NCI-H524 (cell line): ENCODE results near the gene THEMIS.
"Not testable (repeated sequence)": the region's sequence is repeated elsewhere in the genome, so short reads cannot be mapped to it uniquely, and the experiment has no call there.

Experiments
- DNase-seq, 2 experiments: peaks; one replicate each; lab custom pipeline; 2025; lab: John Stamatoyannopoulos, UW

The THEMIS gene

DNA sequence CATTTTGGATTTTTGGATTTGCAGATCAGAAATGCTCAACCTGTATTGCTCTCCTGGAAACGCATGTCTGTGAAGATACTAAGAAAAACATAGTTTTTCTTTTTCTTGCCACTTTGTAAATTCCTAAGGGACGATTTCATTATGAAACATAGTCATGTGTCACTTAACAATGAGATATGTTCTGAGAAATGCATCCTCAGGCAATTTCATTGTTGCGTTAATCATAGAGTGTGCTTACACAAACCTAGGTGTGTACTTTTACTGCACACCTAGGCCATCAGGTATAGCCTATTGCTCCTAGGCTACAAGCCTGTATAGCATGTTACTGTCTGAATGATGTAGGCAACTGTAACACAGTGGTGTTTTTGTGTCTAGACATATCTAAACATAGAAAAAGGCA is 13.4 kb upstream of the THEMIS start:
- DNase-seq = no peak

DNA sequence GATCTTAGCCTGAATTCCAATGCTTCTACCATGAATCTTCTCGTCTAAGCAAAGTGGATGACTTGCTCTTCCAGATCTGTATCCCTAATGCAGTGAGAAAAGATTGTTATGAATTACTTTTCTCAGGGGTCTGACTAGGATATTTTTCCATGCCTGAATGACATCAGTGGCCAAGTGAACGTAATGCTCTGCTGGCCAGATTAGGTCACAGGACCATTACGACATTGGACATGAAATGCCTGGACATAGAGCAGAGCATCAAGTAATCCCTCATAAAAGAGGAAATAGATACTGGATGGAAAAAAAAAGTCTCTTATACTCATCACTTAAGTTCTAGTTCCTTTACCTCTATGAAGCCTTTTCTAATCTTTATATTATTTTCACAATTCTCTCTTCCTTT is 12.1 kb upstream of the THEMIS start:
- DNase-seq = no peak

DNA sequence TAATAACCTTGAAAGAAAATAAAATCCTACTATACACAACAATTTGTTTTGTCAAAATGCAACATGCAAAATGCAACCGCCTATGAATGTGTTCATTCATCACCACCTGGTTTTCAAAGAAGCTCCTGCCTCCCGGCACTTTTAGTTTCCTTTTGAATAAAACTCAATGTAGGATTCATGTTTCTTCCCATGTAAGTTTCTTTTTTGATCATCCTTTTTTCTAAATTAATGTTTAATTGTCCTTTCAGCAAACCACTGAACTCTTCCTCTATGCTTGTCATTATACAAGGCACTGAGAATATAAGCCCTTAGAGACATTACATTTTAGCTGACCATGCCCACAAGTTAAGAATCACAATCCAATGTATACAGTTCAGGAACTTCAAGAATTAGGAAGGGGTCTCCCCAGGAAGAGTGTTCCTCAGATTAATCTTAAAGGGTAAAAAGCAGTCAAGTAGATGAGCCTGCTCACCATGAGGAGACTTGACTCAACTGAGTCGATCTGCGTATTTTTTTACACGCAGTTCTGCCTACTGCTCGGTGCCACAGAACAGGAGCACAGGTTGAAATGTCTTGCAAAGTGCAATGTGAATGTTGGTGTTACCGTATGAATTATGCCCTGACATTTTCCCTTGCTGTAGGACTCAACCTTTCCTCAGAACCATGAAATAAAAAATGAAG is 7.2 kb upstream of the THEMIS start:
- DNase-seq = no peak

- DNase-seq = no peak
Observed at GRCh38 chr6:127904160-127904559, 3.3 kb upstream of the THEMIS start.

- peak; percentile 90 to 98 for DNase-seq
Observed at GRCh38 chr6:127902933-127903332, 2.1 kb upstream of the THEMIS start.

DNA sequence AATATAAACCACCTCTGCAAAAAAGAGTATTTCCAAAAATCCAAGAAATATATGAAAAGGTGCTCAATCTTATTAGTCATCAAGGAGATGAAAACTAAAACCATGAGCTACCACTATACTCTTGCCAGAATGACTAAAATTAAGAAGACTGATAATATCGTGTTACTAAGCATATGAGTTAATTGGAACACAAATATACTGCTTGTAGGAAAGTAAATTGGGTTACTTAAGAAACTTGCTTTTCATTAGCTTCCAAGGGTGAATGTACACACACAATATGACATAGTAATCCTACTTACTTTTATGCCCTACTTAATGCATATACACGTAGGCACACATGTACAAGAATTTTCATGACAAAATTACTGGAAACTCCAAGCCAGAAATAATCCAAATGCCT is 3.4 kb downstream of the THEMIS start:
- peak in 1 of 2 experiments; percentile 50 for DNase-seq

- DNase-seq = no peak
Observed at GRCh38 chr6:127894051-127894450, 6.8 kb downstream of the THEMIS start.

GRCh38 chr6:127893541-127893940 is 7.3 kb downstream of the THEMIS start:
- DNase-seq = no peak

DNA sequence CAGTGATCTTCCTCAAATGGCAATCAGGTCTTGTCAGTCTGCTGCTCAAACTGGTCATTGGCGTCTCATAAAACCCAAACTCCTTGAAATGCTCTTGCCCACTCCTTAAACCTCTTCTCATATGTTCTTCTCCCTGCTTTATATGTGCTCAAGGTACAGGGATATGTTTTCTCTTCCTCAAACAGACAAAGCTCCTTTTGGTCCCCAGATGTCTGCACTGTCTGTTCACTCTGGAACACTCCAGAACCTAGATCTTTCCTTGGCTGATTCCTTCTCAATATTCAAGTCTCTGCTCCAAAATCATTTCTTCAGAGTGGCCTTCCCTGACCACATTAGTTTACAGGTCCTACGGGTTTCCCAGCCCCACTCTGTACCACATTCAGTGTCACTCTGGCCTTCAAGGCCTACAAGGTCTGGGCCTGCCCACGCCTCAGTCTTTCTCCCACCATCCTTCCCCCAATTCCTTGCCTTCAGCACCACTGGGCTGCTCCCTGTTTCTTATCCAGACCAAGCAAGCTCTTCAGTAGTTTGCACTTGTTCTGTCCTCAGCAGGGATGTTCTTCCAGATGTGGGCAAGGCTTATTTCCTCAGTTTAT is 9.0 kb downstream of the THEMIS start:
- no peak for DNase-seq

DNA sequence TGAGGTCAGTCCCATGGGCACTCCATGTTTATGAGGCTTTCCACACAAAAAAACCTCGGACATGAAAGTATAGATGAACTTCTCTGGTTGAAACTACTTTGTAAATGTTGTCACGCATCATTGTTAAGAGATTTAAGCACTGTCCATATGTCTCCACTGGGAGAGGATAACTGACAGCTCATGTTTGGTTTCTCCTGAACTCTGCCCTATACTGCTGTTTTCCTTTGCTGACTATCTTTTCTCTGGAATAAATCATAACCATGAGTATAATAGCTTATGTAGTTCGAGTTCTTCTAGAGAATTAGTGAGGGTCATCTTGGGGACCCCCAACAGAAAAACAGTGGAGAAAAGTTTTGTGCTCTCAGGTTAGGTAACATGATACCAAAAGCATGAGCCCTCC is 14.3 kb downstream of the THEMIS start:
- peak in 1 of 2 experiments; percentile 24 for DNase-seq

GRCh38 chr6:127884134-127884533 is 16.7 kb downstream of the THEMIS start:
- no peak for DNase-seq

GRCh38 chr6:127881949-127882348 is 18.9 kb downstream of the THEMIS start:
- not testable (repeated sequence) for DNase-seq

GRCh38 chr6:127880429-127880828 is 20.4 kb downstream of the THEMIS start:
- no peak for DNase-seq

- DNase-seq = peak; percentile 73 to 79
Observed at GRCh38 chr6:127879685-127880084, 21.2 kb downstream of the THEMIS start.

DNA sequence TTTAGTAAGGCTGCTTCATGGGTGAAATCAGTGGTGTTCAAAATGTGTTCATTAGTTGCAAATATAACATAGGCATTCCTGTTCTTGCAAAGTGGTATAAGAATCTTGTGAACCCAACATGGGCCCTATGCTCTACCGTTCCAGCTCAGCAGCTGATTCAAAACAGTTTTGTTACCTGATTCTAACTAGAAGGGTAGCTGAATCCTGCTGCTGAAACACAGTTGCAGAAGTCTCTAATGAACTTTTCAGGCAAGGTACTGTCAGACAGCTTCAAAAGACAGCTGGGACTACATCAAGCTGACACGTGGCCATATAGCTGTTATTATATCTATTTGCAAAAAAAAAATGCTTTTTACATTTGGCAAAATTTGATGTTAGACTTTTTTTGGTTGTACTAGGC is 22.7 kb downstream of the THEMIS start:
- DNase-seq = no peak

DNA sequence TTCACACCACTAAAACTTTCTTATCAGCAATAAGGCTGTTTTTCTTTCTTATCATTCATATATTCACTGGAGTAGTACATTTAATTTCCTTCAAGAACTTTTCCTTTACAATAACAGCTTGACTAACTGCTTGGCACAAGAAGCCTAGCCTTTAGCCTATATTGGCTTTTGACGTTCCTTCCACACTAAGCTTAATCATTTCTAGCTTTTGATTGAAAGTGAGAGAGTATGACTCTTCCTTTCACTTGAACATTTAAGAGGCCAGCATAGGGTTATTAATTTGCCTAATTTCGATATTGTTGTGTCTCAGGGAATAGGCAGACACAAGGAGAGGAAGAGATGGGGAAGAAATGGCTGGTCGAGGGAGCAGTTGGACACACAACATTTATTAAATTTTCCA is 23.6 kb downstream of the THEMIS start:
- no peak for DNase-seq

- no peak for DNase-seq
Observed at GRCh38 chr6:127869772-127870404, 31.0 kb downstream of the THEMIS start.

- DNase-seq = no peak
Observed at GRCh38 chr6:127869183-127869582, 31.7 kb downstream of the THEMIS start.

DNA sequence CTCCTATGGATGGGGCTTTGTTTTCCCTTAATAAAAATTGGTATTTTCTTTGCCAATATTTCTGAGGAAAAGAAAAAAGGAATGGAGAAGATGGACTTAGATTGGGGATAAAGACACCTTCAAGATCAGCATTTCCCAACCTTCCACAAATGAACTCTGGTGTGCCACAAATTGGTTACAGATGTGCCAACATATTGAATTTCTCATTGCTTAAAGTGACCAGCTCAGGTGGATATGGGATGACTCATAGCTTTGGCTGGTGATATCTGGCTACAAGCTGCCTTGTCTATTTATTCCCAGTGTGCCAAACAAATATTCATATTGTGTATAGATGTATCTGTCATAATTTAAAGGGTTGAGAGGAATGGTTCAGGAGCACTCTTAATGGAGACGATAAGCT is 32.5 kb downstream of the THEMIS start:
- no peak for DNase-seq

DNA sequence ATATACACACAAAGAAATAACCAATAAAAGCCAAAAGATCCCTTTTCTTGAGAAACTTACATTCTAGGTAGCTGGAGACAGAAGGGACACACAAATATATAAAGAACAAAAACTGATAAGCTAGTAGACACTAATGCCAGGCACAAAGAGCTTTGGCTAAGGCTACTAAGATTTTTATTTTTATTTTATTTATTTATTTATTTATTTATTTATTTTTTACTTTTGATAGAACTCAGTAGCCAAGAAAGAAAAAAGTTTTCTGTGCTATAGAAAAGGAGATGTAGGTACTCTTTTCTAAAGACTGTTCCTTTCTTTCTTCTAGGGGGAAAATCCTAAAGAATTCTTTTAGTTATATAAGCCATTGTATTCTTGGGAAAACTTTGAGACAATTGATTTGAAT is 34.1 kb downstream of the THEMIS start:
- no peak for DNase-seq

- DNase-seq = no peak
Observed at GRCh38 chr6:127865108-127865507, 35.8 kb downstream of the THEMIS start.

DNA sequence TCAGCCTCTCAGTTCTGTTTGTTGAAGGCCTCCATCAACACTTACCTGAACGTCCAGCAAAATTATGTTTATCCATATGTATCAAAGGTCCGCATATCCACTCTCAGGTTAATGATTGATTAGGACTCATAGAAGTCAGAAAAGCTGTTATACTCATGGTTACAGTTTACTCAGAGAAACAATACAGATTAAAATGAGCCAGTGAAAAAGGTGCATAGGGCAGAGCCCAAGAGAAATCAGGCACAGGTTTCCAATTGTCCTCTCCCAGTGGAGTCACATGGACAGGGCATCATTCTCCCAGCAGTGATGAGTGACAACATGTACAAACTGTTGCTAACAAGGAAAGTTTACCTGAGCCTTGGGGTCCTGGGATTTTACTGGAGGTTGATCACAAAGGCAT is 36.2 kb downstream of the THEMIS start:
- no peak for DNase-seq

GRCh38 chr6:127860723-127861122 is 40.1 kb downstream of the THEMIS start:
- DNase-seq = no peak

GRCh38 chr6:127859956-127860355 is 40.9 kb downstream of the THEMIS start:
- DNase-seq = no peak
